Left colon (tissue), 2 donors: ENCODE data around the gene PCSK7. TPM values are rescaled to one million over a fixed set of nuclear protein-coding genes. Genes with fewer than 3 reads are reported as not detected.
"Not testable (repeated sequence)": the region's sequence is repeated elsewhere in the genome, so short reads cannot be mapped to it uniquely, and the experiment has no call there.

Experiments used
- ATAC-seq: fragments of 200-7000 bp; cut with Tn5 transposase; one replicate; pipeline ENCODE4 v1.9.1; 2020; ENCODE audit warnings: mild to moderate bottlenecking, moderate library complexity
- DNase-seq, 2 donors: peaks; one replicate each; pipeline ENCODE4 v3.0.0-alpha.2; 2020
- intact Hi-C, 2 donors: fragments of 100-400 bp; cut with DNase I in 1 of 2; cut with micrococcal nuclease in 1 of 2; formaldehyde crosslinking; loops; one replicate each; pipeline versions ENCODE4 v1.11.2 to v1.14.0; 2022; cut with DNase I, micrococcal nuclease
- long read RNA-seq: library from polyadenylated mRNA; unstranded; transcript quantifications from one replicate; pipeline ENCODE4 v2.0.0, GENCODE V29; 2021
- total RNA-seq, 2 donors: library from RNA; stranded (reverse); fragmentation: NEBNext Ultra II Directional; extraction: Animal tissue kit (Norgen Biotek cat#: 25700); gene quantifications; one replicate each; pipeline ENCODE4 v1.2.1, GENCODE V29; 2021
- donor health status: DM: no; HTN: no; CAD: no.
- donor health status: DM: yes; HTN: yes; CAD: no.

PCSK7 gene, protein sequence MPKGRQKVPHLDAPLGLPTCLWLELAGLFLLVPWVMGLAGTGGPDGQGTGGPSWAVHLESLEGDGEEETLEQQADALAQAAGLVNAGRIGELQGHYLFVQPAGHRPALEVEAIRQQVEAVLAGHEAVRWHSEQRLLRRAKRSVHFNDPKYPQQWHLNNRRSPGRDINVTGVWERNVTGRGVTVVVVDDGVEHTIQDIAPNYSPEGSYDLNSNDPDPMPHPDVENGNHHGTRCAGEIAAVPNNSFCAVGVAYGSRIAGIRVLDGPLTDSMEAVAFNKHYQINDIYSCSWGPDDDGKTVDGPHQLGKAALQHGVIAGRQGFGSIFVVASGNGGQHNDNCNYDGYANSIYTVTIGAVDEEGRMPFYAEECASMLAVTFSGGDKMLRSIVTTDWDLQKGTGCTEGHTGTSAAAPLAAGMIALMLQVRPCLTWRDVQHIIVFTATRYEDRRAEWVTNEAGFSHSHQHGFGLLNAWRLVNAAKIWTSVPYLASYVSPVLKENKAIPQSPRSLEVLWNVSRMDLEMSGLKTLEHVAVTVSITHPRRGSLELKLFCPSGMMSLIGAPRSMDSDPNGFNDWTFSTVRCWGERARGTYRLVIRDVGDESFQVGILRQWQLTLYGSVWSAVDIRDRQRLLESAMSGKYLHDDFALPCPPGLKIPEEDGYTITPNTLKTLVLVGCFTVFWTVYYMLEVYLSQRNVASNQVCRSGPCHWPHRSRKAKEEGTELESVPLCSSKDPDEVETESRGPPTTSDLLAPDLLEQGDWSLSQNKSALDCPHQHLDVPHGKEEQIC
- total RNA-seq: 100 to 1,000 TPM; 153 to 232 TPM
- long read RNA-seq, full-length matches to known transcripts: 125 of 295 reads
- long read RNA-seq, partial matches to known transcripts: 118 of 295 reads
- long read RNA-seq, other reads (novel, unspliced or antisense): 52 of 295 reads

DNA sequence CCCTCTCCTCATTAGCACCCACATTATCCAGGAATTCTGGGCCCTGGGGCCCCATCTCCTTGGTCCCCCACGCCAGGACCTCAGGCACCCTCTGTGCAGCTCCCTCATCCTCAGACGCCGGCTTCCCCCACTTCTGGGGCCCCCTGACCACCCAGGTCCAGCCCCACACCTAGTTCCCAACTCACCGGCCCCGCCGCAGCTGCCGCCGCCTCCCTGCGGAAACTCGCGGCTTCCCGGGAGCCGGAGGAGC is at the start of gene PCSK7:
TSS of gene PCSK7 (minus strand) at position 232 of the 250 bp plus-strand sequence. CDS start 2,229 bp downstream, outside the sequence.
- peak; percentile 75 to 85 for DNase-seq
- ATAC-seq: no peak
- intact Hi-C loops: no loop called here

DNA sequence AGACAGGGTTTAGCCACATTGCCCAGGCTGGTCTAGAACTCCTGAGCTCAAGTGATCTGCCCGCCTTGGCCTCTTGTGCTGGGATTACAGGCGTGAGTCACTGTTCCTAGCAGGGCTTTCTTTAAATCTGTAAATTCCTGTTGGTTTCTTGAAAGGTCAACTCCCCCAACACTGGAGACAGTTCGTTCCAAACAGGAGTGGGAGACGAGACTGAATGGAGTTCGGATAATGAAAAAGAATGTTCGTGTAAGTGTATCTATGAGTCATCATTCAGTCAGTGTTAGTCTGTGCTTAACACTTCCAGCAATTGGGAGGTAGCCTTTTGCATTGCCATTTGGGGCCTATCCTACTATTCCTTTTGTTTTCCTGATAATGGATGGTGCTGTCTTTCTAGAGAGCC is 49.3 kb upstream of the PCSK7 start:
- ATAC-seq (no peak), DNase-seq (no peak)
- intact Hi-C loops: no loop called here

DNA sequence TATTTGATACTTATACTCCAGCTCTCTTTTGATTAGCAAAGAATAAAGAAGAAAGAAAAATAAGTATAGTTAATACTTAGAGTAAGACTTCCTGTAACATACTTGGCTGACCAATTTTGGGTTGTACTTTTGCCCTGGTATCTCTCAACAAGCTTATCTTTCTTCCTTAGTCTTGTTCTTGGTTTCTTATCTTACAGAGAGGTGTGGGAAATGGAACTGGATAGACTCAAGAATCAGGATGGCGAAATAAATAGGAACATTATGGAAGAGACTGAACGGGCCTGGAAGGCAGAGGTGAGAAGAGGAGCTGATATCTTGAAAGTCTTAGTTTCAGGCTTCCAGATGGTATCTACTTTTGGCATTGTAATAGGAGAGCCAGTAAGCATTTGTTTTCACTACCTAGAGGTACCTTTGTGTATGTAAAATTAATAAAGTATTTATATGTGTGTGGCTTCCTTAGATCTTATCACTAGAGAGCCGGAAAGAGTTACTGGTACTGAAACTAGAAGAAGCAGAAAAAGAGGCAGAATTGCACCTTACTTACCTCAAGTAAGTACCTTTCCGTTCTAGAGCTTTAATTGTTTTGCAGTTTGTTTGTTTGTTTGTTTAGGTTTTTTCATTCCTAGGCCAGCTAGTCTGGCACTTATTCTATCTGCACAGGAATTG is 48.0 kb upstream of the PCSK7 start:
- no peak for DNase-seq

DNA sequence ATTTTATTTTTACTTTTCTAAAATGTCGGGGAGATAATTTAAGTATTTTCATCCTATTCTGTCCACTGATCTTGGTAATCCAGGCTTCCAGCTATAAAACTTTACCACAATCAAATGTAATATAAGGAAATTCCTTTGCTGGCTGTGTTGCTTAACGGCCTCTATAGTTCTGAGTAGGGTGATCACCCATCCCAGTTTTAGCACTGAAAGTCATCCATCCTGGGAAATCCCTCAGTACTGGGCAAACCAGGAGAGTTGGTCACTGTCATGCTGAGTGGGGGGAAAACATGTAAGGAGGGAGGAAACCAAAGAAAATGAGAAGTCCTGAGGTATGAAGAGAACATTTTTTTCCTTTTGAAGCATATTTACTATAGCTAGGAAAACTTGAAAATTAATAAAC is 46.5 kb upstream of the PCSK7 start:
- intact Hi-C loops: no loop called here
- DNase-seq (no peak), ATAC-seq (no peak)

More for the DNA sequence above, 48.0 kb upstream of the PCSK7 start:
- no peak for ATAC-seq
- intact Hi-C loops: no loop called here

DNA sequence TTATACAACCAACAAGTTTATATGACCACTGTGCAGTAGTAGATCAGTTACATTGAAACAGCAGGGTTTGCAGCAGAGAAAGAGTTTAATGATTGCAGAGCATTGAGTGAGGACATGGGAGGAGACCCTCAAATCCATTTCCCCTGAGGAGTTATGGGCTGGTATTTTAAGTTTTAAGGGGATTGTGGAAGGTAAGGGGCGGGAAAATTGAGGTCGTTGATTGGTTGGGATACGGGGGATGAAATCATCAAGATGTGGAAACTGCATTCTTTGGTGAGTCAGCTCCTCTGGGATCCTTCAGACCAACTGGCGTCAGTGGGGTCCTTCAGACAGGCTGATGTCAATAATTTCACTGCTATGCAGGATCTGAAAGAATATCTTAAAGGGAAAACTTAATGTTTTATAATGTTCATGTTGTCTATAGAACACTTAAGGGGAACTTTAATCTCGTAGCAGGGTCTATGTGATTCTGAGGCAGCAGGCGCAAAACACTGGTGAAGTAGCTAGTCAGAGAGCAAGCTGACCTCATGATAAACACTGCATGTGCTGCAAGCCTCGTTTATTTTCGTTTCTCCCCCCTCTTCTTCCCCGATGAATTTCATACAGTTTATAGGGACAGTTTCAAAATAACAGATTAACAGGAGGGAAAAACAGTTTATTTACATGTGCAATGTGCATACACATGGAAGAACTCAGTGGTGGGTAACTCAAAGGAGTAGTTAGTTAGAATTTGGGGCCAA is 41.8 kb upstream of the PCSK7 start:
- no peak for ATAC-seq

DNA sequence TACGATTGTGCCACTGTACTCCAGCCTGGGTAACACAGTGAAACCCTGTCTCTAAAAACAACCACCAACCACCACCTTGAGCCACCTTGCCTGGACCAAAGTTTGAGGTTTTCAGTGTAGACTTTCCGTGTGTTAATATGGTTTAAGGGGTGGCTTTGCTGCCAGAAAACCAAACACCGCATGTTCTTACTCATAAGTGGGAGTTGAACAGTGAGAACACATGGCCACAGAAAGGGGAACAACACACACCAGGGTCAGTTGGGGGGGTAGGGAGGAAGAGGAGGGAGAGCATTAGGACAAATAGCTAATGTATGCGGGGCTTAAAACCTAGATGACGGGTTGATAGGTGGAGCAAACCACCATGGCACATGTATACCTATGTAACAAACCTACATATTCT is 40.3 kb upstream of the PCSK7 start:
- intact Hi-C loops, DNase-seq, ATAC-seq: not testable (repeated sequence)

More for the DNA sequence above, 41.8 kb upstream of the PCSK7 start:
- intact Hi-C loops: no loop called here
- no peak for DNase-seq

DNA sequence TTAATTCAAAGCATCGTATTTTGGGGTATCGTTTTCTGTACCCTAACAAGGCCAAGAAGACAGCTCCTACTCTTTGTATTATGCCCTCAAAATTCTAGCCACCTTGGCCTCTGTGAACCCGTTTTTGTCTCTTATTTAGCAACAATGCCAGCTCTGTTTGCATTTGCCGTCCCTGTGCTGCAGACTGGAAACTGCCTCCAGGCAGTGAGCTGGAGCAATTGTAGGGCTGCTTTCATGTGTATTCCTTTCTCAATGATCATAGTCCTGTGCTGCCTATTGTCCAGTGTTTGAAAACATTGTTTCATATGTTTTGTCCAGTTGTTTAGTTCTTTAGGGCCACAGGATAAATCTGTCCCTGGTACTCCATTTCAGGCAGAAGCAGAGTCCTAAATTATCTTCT is 39.3 kb upstream of the PCSK7 start:
- DNase-seq (no peak), ATAC-seq (no peak)
- intact Hi-C loops: no loop called here

DNA sequence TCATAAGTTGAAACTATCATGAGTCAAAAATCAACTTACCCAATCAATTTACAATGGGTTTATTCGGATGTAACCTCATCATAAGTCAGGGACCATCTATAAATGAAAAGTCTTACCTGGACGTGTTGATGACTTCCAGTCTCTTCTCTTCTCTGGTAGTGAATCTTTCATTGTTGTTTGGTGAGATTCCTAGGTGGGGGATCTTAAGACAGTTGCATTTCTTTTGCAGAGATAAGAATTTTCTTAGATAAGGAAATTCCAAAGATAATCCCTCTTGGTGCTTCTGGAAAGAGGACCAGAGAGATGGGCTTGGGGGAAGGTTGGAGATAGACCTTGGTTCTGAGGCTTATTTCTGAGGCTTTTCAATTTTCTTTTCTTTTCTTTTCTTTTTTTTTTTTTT is 38.0 kb upstream of the PCSK7 start:
- DNase-seq (no peak), ATAC-seq (no peak)
- intact Hi-C loops: no loop called here

DNA sequence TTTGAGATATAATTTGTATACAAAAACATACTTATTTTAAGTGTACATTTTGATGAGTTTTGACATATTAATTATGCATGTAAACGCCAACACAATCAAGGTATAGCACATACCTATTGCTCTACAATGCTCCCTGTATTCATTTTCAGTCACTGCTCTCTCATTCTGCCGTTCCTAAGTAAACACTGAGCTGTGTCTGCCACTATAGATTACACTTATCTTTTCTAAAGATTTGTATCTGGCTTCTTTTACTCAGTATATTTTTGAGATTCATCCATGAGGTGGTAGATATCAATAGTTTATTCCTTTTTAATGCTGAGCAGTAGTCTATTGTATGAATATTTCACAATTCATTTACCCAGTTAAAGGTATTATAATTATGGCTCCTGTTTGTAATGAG is 33.9 kb upstream of the PCSK7 start:
- no peak for DNase-seq
- ATAC-seq: no peak
- intact Hi-C loops: no loop called here

DNA sequence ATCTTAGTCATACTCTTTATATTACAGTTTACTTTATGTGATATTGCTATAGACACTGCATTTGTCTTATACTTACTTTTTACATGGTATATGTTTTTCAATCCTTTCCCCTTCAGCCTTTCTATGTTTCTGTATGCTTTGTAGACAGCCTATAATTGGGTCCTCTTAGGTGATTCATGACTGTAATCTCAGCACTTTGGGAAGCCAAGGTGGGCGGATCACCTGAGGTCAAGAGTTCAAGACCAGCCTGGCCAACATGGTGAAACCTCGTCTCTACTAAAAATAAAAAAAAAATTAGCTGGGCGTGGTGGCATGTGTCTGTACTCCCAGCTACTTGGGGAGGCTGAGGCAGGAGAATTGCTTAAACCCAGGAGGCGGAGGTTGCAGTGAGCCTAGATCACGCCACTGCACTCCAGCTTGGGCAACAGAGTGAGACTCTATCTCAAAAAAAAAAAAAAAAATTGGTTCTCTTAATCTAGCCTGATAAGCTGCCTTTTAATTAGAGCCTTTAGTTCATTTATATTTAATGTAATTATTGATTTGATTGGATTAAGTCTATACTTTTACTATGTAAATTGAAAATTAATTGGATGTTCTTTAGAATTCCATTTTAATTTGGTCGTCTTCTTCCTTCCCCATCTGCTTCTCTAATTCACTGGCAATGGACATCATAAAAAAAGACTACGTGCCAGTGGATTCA is 32.9 kb upstream of the PCSK7 start:
- DNase-seq, ATAC-seq, intact Hi-C loops: not testable (repeated sequence)

DNA sequence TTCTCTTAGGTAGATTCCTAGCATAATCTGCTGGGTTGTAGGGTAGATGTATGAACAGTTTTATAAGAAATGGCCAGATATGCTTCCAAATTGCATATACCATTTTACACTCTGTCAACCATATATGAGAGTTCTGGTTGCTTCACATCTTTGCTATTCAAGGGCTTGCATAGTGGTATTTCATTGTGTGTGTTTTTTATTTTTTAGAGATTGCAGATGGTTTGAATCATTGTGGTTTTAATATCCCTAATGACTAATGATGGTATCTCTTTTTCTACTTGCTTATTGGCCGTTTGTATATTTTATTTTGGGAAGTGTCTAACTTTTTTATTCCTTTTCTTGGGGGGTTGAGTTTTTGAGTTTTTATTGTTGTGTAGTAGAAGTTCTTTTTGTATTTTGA is 27.5 kb upstream of the PCSK7 start:
- ATAC-seq (no peak), DNase-seq (no peak)
- intact Hi-C loops: no loop called here

DNA sequence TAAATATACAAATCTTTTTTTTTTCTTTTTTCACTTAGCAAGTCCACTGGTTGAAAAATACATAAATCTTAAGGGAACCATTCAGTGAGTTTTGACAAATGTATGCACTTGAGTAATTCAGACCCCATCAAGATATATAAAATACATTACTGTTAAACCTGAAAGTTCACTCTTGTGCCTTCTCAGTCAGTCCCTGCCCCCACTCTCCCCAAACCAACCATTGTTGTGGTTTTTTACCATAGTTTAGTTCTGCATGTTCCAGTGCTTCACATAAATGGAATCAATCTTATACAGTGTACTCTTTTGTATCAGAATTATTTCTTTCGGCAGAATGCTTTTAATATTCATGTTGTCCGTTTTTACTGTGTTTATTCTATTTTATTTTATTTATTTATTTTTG is 26.7 kb upstream of the PCSK7 start:
- ATAC-seq (no peak), DNase-seq (no peak)
- intact Hi-C loops: no loop called here

DNA sequence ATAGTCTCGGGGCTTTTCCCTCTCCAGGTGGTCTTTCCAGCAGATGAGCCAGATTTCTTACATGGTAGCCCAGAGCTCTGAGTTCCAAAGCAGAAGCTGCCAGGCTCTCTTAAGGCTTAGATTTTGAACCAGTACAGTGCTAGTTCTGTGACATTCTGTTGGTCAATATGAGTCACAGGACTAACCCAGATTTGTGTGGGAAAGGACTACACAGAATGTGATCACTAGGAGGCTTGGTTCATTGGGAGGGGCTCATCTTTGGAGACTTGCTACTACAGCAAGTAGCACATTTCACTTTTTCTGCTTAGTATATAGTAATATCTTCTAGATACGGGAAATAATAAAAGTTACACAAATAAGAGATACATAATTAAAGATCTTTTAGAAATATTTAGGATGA is 24.7 kb upstream of the PCSK7 start:
- DNase-seq (no peak), ATAC-seq (no peak)
- intact Hi-C loops: no loop called here

DNA sequence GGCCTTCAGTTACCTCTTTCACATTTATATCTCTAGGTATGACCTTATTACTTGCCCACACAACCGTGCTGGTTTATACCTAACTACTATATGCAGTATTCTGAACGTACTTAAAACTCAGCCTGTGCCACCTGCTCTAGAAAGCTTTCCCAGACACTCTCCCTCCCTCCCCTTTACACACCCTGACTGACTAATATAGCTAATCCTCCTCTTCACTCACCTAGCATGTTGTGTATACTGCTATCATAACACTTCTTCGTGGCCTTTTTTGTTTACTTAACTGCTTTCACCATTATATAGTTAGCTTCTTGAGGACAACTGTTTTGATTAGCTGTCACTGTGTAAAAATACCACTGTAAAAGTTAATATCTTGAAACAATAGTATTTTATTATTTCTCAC is 24.1 kb upstream of the PCSK7 start:
- intact Hi-C loops: no loop called here
- DNase-seq (no peak), ATAC-seq (no peak)

DNA sequence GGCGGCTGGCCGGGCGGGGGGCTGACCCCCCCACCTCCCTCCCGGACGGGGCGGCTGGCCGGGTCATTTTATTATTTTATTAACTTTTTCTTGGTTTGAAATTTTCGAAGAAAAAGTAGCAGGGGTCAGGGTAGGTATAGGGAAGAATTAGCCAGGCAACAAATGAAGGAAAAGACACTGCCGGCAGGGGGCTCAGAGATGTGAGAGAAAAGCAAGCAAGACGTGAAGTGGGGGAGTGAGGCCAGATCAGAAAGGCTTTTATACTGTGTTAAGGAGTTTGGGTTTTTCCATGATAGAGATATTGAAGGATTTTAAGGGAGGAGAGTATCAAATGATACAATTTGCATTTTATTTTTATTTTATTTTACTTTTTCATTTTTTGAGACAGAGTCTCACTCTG is 19.6 kb upstream of the PCSK7 start:
- ATAC-seq (no peak), DNase-seq (no peak)
- intact Hi-C loops: no loop called here

DNA sequence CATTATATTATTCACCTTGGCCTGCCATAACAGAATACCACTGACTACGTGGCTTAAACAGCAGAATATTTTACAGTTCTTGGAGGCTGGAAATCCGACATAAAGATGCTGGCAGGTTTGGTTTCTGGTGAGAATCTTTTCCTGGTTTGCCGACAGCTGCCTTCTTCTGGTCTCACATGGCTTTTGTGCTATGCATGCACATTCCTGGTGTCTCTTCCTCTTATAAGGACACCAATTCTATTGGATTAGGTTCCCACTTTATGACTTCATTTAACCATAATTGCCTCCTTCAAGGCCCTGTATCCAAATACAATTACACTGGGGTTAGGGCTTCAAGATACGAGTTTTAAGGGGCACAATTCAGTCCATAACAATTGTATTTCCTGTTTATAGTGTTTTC is 17.7 kb upstream of the PCSK7 start:
- ATAC-seq (no peak), DNase-seq (no peak)
- intact Hi-C loops: no loop called here

DNA sequence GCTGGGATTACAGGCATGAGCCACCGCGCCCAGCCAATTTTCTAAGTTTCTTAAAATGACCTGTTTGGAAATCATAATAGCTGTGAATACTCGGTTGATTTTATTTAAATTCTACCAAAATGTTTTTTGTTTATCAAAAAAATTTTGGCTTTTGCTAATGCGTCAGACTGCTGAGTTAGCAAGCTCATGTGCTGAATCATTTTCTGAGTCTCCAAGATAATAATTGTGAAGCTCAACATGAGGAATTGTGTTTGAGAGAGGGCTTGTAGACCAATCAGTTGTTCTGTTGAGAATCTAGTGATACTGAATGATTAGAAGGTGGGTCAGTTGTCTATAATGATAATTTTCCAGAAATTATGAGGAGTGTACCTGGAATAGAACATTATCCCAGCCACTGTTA is 16.5 kb upstream of the PCSK7 start:
- intact Hi-C loops: no loop called here
- no peak for DNase-seq
- no peak for ATAC-seq

DNA sequence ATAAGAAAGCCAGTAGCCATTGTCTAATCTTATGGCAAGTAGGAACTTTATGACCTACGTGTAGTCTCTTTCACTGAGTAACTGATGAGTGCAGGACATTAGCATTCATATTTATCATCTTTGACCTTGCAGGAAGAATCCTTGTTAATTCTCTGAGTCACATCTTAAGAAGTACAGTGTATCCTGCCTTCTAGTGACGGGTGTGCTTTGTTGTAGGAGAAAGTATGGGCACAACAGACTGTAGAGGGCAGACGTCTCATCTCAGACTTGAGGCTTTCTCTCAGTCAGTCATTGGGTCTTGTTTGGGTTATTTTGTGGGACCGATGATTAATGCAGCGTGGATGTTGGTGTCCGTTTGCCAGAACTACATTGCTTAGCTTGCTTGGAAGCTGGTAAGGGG is 7.4 kb upstream of the PCSK7 start:
- intact Hi-C loops: no loop called here
- ATAC-seq: peak; percentile 29

DNA sequence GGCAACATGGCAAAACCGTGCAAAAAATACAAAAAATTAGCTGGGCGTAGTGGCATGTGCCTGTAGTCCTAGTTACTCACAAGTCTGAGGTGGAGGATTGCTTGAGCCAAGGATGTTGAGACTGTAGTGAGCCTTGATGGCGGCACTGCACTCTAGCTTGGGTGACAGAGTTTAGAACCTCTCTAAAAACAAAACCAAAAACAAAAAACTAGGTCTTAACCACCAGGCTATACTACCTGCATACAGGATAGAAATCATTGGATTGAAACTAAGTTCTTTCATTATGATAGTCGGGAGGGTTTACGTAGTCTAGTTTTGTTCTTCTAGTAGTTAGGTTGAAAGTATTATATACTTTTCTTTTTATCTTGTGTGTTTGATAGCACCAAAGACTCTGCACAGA is 6.3 kb upstream of the PCSK7 start:
- DNase-seq (no peak), ATAC-seq (no peak)
- intact Hi-C loops: no loop called here

More for the DNA sequence above, 7.4 kb upstream of the PCSK7 start:
- no peak for DNase-seq
